Brain microvascular endothelial cell (primary cell): ENCODE results near the gene TTC22.

ENCODE experiments used
- DNase-seq: peaks from one replicate; pipeline ENCODE4 v3.0.0-alpha.2; 2020
- H3K27ac ChIP-seq: fragments of 250-450 bp; sonication (Bioruptor Pico); 2 replicates; pipeline ENCODE4 v1.5.1; 2020; ENCODE audit warnings: mild to moderate bottlenecking, moderate library complexity
- H3K27me3 ChIP-seq: fragments of 250-450 bp; sonication (Bioruptor Pico); replicated peaks from 2 replicates; pipeline ENCODE4 v1.5.1; 2020; ENCODE audit warnings: mild to moderate bottlenecking
- H3K36me3 ChIP-seq: fragments of 250-450 bp; sonication (Bioruptor Pico); replicated peaks from 2 replicates; pipeline ENCODE4 v1.5.1; 2020; ENCODE audit warnings: mild to moderate bottlenecking
- H3K4me3 ChIP-seq: 2 replicates; pipeline ENCODE4 v1.5.1; 2011; ENCODE audit warnings: low read depth, mild to moderate bottlenecking, control low read depth, low read length, moderate library complexity
- CTCF ChIP-seq: IDR thresholded peaks from 2 replicates; pipeline ENCODE4 v1.5.1; 2011; ENCODE audit warnings: low read depth, mild to moderate bottlenecking, moderate library complexity, low read length, control low read depth, inconsistent platforms; ENCODE audit errors: missing control alignments
- in situ Hi-C: cut with HindIII; loops from 2 replicates; pipeline ENCODE4 v1.10.0; 2017; ENCODE audit warnings: low sequenced_read_pairs, low pct_ligation_motif_present

Gene TTC22

GRCh38 chr1:54796902-54797301 is 4.2 kb downstream of the TTC22 start:
- peaks cover 24% of the 10 kb centered on the region for H3K27me3 ChIP-seq
- H3K4me3 ChIP-seq, result no peak overlapping the region
- no peak for DNase-seq
- H3K36me3 ChIP-seq, result no peaks in the 10 kb centered on the region
- no peak for TF ChIP-seq CTCF
- in situ Hi-C loops, result no loop called here
- no peak overlapping the region for H3K27ac ChIP-seq

DNA sequence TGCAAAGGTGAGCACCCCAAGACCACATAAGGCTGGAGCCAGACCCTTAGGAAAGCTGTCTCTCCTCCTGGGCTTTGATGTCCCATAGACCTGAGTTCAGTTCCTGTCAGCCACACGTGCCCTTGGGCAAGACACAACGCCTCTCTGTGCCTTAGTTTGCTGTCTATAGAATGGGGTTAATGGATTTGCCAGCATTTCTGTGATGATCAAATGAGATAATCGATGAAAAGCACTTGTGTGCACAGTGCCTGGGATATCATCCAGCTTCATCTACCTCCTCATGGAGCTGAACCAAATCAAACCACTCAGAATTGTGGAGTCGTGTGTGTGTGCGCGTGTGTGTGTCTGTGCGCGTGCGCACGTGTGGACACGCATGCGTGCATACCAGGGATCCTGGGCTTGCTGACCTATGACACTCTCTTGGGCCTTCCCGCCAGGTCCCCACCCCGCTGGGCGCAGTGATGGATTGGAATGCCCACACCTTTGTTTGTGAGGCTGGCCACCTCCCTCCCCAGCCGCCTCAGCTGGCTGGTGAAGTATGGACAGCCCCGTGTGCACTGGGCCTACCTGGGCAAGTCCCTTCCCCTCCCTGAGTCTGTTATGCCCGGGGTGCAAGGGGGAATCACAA is 5.2 kb downstream of the TTC22 start:
- H3K36me3 ChIP-seq, result no peaks in the 10 kb centered on the region
- TF ChIP-seq CTCF, result no peak
- no peak overlapping the region for H3K4me3 ChIP-seq
- no peak for DNase-seq
- in situ Hi-C loops, result no loop called here
- no peak overlapping the region for H3K27ac ChIP-seq
- peaks cover 15% of the 10 kb centered on the region for H3K27me3 ChIP-seq

GRCh38 chr1:54795356-54795665 is 5.8 kb downstream of the TTC22 start:
- Histone ChIP-seq H3K4me3 (no peak overlapping the region), H3K27me3 (peaks cover 8% of the 10 kb centered on the region), H3K36me3 (no peaks in the 10 kb centered on the region), H3K27ac (no peak overlapping the region)
- in situ Hi-C loops, result no loop called here
- no peak for TF ChIP-seq CTCF
- no peak for DNase-seq

DNA sequence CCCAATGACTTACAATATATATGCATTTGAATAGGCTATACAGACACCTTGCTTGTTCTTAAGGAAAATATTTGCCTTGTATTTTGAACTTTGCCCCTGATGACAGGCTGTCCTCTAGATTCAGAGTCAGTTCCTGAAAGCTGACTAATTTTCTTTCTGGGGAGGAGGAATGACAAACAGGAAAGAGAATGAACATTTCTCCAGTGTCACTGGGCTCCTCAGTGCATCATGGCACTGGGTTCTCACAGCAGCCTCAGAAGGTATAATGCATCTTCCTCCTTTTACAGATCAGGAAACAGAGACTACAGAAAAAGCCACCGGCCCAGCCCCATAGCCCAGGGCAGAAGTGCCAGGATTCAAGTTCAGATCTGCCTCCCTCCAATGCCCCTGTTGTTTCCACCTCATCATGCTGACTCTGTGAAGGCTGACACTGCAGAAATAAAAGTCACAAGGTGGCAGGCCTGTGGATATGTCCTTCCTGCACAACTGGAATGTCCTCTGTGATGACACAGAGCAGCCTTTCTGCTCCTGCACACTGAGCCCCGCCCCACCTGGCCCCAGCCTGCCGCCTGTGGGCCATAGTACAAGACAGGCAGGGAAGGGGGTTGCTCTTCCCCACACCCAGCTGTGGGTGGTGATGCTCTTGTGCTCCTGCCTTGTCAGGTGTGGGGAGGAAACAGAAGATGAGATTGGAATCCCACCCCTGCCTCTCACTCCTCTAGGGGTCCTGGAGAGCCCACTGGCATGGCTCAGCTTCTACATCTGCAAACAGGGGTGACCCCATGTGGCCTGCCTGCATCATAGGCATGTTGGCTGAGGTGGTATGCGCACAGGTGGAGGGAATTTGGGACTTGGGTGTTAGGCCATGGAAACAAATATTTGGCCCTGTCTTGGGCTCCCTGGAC is 6.4 kb downstream of the TTC22 start:
- no peak for TF ChIP-seq CTCF
- in situ Hi-C loops, result no loop called here
- DNase-seq, result no peak

GRCh38 chr1:54792686-54793282 is 8.3 kb downstream of the TTC22 start:
- no peak for DNase-seq
- TF ChIP-seq CTCF, result no peak
- H3K36me3 ChIP-seq, result no peaks in the 10 kb centered on the region
- H3K4me3 ChIP-seq, result no peak overlapping the region
- in situ Hi-C loops, result no loop called here
- no peaks in the 10 kb centered on the region for H3K27me3 ChIP-seq
- H3K27ac ChIP-seq, result no peak overlapping the region

More for the DNA sequence above, 6.4 kb downstream of the TTC22 start:
- H3K27ac ChIP-seq, result no peak overlapping the region
- H3K27me3 ChIP-seq, result peaks cover 4% of the 10 kb centered on the region
- H3K4me3 ChIP-seq, result no peak overlapping the region
- H3K36me3 ChIP-seq, result no peaks in the 10 kb centered on the region
